ENCODE measurements around the gene MYO1F.
"Not testable (repeated sequence)": the region's sequence is repeated elsewhere in the genome, so short reads cannot be mapped to it uniquely, and the experiment has no call there.

Gene MYO1F

GRCh38 chr19:8577247-8577646 is at the start of gene MYO1F:
Gene MYO1F (minus strand): TSS chr19:8577442. CDS start chr19:8577309, 133 bp downstream.
- DNase-seq (ENCODE audit: low spot score): no peak

GRCh38 chr19:8626842-8627241 is 49.6 kb upstream of the MYO1F start:
- DNase-seq (ENCODE audit: low spot score): no peak

- DNase-seq (ENCODE audit: low spot score): not testable (repeated sequence)
Measured at GRCh38 chr19:8622886-8623285, 45.6 kb upstream of the MYO1F start.

GRCh38 chr19:8618751-8619150 is 41.5 kb upstream of the MYO1F start:
- DNase-seq (ENCODE audit: low spot score): no peak

- no peak for DNase-seq (ENCODE audit: low spot score)
Measured at GRCh38 chr19:8617984-8618383, 40.7 kb upstream of the MYO1F start.

GRCh38 chr19:8617325-8617724 is 40.1 kb upstream of the MYO1F start:
- not testable (repeated sequence) for DNase-seq (ENCODE audit: low spot score)

- DNase-seq (ENCODE audit: low spot score): no peak
Measured at GRCh38 chr19:8616861-8617260, 39.6 kb upstream of the MYO1F start.

GRCh38 chr19:8615813-8616596 is 38.8 kb upstream of the MYO1F start:
- peak; percentile 71 for DNase-seq (ENCODE audit: low spot score)

GRCh38 chr19:8615024-8615423 is 37.8 kb upstream of the MYO1F start:
- DNase-seq (ENCODE audit: low spot score): no peak

GRCh38 chr19:8614455-8614854 is 37.2 kb upstream of the MYO1F start:
- no peak for DNase-seq (ENCODE audit: low spot score)

GRCh38 chr19:8612807-8613171 is 35.5 kb upstream of the MYO1F start:
- DNase-seq (ENCODE audit: low spot score): no peak

GRCh38 chr19:8611877-8612806 is 34.9 kb upstream of the MYO1F start:
- DNase-seq (ENCODE audit: low spot score): peak; percentile 64

- DNase-seq (ENCODE audit: low spot score): no peak
Measured at GRCh38 chr19:8611391-8611876, 34.2 kb upstream of the MYO1F start.

GRCh38 chr19:8610936-8611300 is 33.7 kb upstream of the MYO1F start:
- no peak for DNase-seq (ENCODE audit: low spot score)

GRCh38 chr19:8610041-8610935 is 33.0 kb upstream of the MYO1F start, which contains the start of gene ADAMTS10:
Gene ADAMTS10 (minus strand): TSS chr19:8610715. CDS start chr19:8605710, 5,005 bp downstream.
- peak; percentile 33 for DNase-seq (ENCODE audit: low spot score)

GRCh38 chr19:8609279-8610040 is 32.2 kb upstream of the MYO1F start:
- peak; percentile 71 for DNase-seq (ENCODE audit: low spot score)

GRCh38 chr19:8608941-8609278 is 31.7 kb upstream of the MYO1F start:
- DNase-seq (ENCODE audit: low spot score): no peak

- DNase-seq (ENCODE audit: low spot score): peak; percentile 57
Measured at GRCh38 chr19:8607386-8607785, 30.1 kb upstream of the MYO1F start.

GRCh38 chr19:8605514-8605913 is 28.3 kb upstream of the MYO1F start:
- no peak for DNase-seq (ENCODE audit: low spot score)

- DNase-seq (ENCODE audit: low spot score): no peak
Measured at GRCh38 chr19:8601796-8602195, 24.6 kb upstream of the MYO1F start.

GRCh38 chr19:8600816-8601215 is 23.6 kb upstream of the MYO1F start:
- no peak for DNase-seq (ENCODE audit: low spot score)

All from AG08395 (cell line).